ENCODE data around the gene CFAP20DC. TPM values are rescaled to one million over a fixed set of nuclear protein-coding genes. Genes with fewer than 3 reads are reported as not detected.

CFAP20DC gene
- total RNA-seq, 1 experiment from 2014 or later, result 4.5 TPM

DNA sequence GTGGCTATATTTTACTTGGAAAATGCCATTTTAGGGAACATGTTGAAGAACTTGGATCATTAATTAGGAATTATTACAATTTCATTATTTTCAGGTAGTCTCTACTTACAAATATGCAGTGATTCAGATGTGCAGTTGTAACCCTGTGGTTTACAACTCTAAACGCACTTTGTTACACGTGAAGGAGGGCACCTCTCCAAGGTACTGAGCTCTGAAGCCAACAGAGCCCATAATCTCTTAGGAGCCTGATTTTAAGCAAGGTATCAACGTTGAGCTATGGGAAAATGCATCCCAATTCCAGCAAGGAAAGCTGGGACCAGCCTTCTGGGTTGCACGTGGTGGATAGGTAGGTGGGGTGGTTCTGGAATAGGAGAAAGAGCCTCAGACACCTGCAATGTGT is 301.8 kb downstream of the CFAP20DC start:
- no peak overlapping the region for H3K4ac ChIP-seq (ENCODE audit: low read depth, low read length)
- no peaks in the 10 kb centered on the region for H3K79me2 ChIP-seq (ENCODE audit: insufficient read depth, low read length)
- H3K27ac ChIP-seq (ENCODE audit: insufficient read length, low read depth, low read length), result no peak overlapping the region
- no peak overlapping the region for H4K91ac ChIP-seq (ENCODE audit: insufficient read length, low read depth, low read length)
- no peaks in the 10 kb centered on the region for H4K20me1 ChIP-seq (ENCODE audit: control insufficient read depth, insufficient read depth, insufficient read length)
- no peak for DNase-seq
- no peak overlapping the region for H3T11ph ChIP-seq (ENCODE audit: low read length)
- no peak overlapping the region for H2BK12ac ChIP-seq (ENCODE audit: insufficient read length, low read depth, low read length)
- no peak overlapping the region for H2AFZ ChIP-seq (ENCODE audit: low read length)
- H3K27me3 Mint-ChIP-seq (ENCODE audit: low read depth), result no peaks in the 10 kb centered on the region
- no peak overlapping the region for H2BK120ac ChIP-seq (ENCODE audit: low read depth, low read length, poor library complexity, severe bottlenecking)
- no peak overlapping the region for H3K4me3 Mint-ChIP-seq
- no peak overlapping the region for H3K18ac ChIP-seq (ENCODE audit: insufficient read length, low read depth, low read length)
- no peak overlapping the region for H3K23ac ChIP-seq (ENCODE audit: insufficient read length, low read depth, low read length)
- no peaks in the 10 kb centered on the region for H3K79me1 ChIP-seq (ENCODE audit: insufficient read depth, low read depth, low read length, poor library complexity, severe bottlenecking)
- H3K36me3 Mint-ChIP-seq (ENCODE audit: insufficient read depth in 1 of 3, low read depth in 3 of 3), result no peaks in the 10 kb centered on the region
- no peaks in the 10 kb centered on the region for H3K9me3 ChIP-seq (ENCODE audit: control insufficient read depth, low read depth, low read length)
- no peak overlapping the region for H3K56ac ChIP-seq (ENCODE audit: insufficient read length, low read depth, low read length)
- H2BK15ac ChIP-seq (ENCODE audit: low read depth, low read length), result no peak overlapping the region
- H3K4me1 Mint-ChIP-seq, result no peaks in the 10 kb centered on the region
- no peak overlapping the region for H3K14ac ChIP-seq (ENCODE audit: insufficient read depth, low read length)
- no peak overlapping the region for H2AK5ac ChIP-seq (ENCODE audit: insufficient read length, low read length)
- H3K9me3 Mint-ChIP-seq, result no peaks in the 10 kb centered on the region
- no peaks in the 10 kb centered on the region for H3K4me1 ChIP-seq (ENCODE audit: insufficient read depth, low read length)
- no peaks in the 10 kb centered on the region for H3K27me3 ChIP-seq (ENCODE audit: insufficient read depth, low read length)
- H2BK20ac ChIP-seq (ENCODE audit: low read depth, low read length, poor library complexity, severe bottlenecking), result no peak overlapping the region
- no peak overlapping the region for H4K8ac ChIP-seq (replicated peaks; ENCODE audit: insufficient read length, low read depth, low read length)
- H2BK5ac ChIP-seq (ENCODE audit: insufficient read length, low read length), result no peak overlapping the region
- no peak overlapping the region for H4K5ac ChIP-seq (ENCODE audit: insufficient read length, low read depth, low read length)
- no peak overlapping the region for H3K27ac Mint-ChIP-seq
- H3K9ac ChIP-seq (ENCODE audit: extremely low read depth, insufficient read length, low read length), result no peak overlapping the region
- TF ChIP-seq, protein P1, sequence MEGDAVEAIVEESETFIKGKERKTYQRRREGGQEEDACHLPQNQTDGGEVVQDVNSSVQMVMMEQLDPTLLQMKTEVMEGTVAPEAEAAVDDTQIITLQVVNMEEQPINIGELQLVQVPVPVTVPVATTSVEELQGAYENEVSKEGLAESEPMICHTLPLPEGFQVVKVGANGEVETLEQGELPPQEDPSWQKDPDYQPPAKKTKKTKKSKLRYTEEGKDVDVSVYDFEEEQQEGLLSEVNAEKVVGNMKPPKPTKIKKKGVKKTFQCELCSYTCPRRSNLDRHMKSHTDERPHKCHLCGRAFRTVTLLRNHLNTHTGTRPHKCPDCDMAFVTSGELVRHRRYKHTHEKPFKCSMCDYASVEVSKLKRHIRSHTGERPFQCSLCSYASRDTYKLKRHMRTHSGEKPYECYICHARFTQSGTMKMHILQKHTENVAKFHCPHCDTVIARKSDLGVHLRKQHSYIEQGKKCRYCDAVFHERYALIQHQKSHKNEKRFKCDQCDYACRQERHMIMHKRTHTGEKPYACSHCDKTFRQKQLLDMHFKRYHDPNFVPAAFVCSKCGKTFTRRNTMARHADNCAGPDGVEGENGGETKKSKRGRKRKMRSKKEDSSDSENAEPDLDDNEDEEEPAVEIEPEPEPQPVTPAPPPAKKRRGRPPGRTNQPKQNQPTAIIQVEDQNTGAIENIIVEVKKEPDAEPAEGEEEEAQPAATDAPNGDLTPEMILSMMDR (conservative IDR thresholded peaks at IDR 0.05), result no peak
- H3K4me2 ChIP-seq (ENCODE audit: insufficient read depth, insufficient read length, low read length), result no peak overlapping the region
- no peaks in the 10 kb centered on the region for H3K23me2 ChIP-seq (ENCODE audit: insufficient read length, low read depth, low read length, poor library complexity, severe bottlenecking)
- WGBS (ENCODE audit: extremely low coverage, insufficient read length, low lambda C conversion rate), result no CpG with 5 or more reads among the region's 4 CpGs
